Osteoblast (primary cell): Measurements from ENCODE around the gene PES1. TPM values are rescaled to one million over a fixed set of nuclear protein-coding genes. Genes with fewer than 3 reads are reported as not detected.
"Not testable (repeated sequence)": the region's sequence is repeated elsewhere in the genome, so short reads cannot be mapped to it uniquely, and the experiment has no call there.

Experiments used
- DNase-seq: peaks from one replicate; pipeline ENCODE4 v3.0.0; 2011; ENCODE audit warnings: low spot score, mixed read lengths; ENCODE audit not compliant: insufficient read length; ENCODE audit errors: missing footprints
- H2AFZ ChIP-seq: 2 replicates; pipeline ENCODE4 v1.6.0; 2011; ENCODE audit warnings: mild to moderate bottlenecking, low read length
- H3K27ac ChIP-seq: 2 replicates; pipeline ENCODE4 v1.5.1; 2011; ENCODE audit warnings: mild to moderate bottlenecking, low read depth, low read length, moderate library complexity
- H3K27me3 ChIP-seq: 2 replicates; pipeline ENCODE4 v1.6.0; 2012; ENCODE audit warnings: mild to moderate bottlenecking, control low read depth, inconsistent platforms, low read length, moderate library complexity; ENCODE audit not compliant: insufficient read depth
- H3K36me3 ChIP-seq: 2 replicates; pipeline ENCODE4 v1.5.1; 2011; ENCODE audit warnings: mild to moderate bottlenecking, low read length, control low read depth, moderate library complexity; ENCODE audit not compliant: insufficient read depth
- H3K4me1 ChIP-seq: 2 replicates; pipeline ENCODE4 v1.5.1; 2011; ENCODE audit warnings: mild to moderate bottlenecking, low read length, control low read depth, moderate library complexity; ENCODE audit not compliant: insufficient read depth
- H3K4me2 ChIP-seq: 2 replicates; pipeline ENCODE4 v1.6.0; 2011; ENCODE audit warnings: mild to moderate bottlenecking, low read length; ENCODE audit not compliant: insufficient read depth
- H3K4me3 ChIP-seq: fragments of 200-600 bp; sonication (generic); 3 replicates; pipeline ENCODE4 v1.5.1; 2012; ENCODE audit warnings: mild to moderate bottlenecking, low read length, inconsistent platforms; ENCODE audit not compliant: insufficient read depth
- H3K79me2 ChIP-seq: 2 replicates; pipeline ENCODE4 v1.6.0; 2012; ENCODE audit warnings: mild to moderate bottlenecking, low read length, control low read depth, inconsistent platforms; ENCODE audit not compliant: insufficient read depth
- H3K9me3 ChIP-seq: 2 replicates; pipeline ENCODE4 v1.5.1; 2011; ENCODE audit warnings: low read depth, low read length, control low read depth
- H4K20me1 ChIP-seq: 2 replicates; pipeline ENCODE4 v1.6.0; 2012; ENCODE audit warnings: mild to moderate bottlenecking, low read length, control low read depth; ENCODE audit not compliant: insufficient read depth
- CTCF ChIP-seq: IDR thresholded peaks from 2 replicates; pipeline ENCODE4 v1.5.1; 2011; ENCODE audit warnings: mild to moderate bottlenecking, low read depth, low read length, moderate library complexity; ENCODE audit errors: extremely low read depth
- total RNA-seq: library from RNA; depleted of rRNA; stranded (reverse); fragments of >200 nt; gene quantifications from 2 replicates; pipeline ENCODE4 v1.2.3, GENCODE V29; 2012

The PES1 gene
- total RNA-seq, 1 donor = 64.8 TPM

GRCh38 chr22:30568137-30568805, 23.4 kb downstream of the PES1 start:
- peak; percentile 14 for DNase-seq
- no peaks in the 10 kb centered on the region for H3K4me1 ChIP-seq
- no peaks in the 10 kb centered on the region for H3K9me3 ChIP-seq
- H4K20me1 ChIP-seq = peaks cover 2% of the 10 kb centered on the region
- H3K27me3 ChIP-seq = peaks cover 23% of the 10 kb centered on the region
- TF ChIP-seq CTCF = no peak
- H3K79me2 ChIP-seq = no peaks in the 10 kb centered on the region
- no peak overlapping the region for H3K4me2 ChIP-seq
- H2AFZ ChIP-seq = no peak overlapping the region
- H3K36me3 ChIP-seq = no peaks in the 10 kb centered on the region
- H3K4me3 ChIP-seq = no peak overlapping the region
- no peak overlapping the region for H3K27ac ChIP-seq

- H3K27ac ChIP-seq, H2AFZ ChIP-seq, H3K4me2 ChIP-seq, H3K36me3 ChIP-seq, DNase-seq, H3K4me1 ChIP-seq, H4K20me1 ChIP-seq, H3K9me3 ChIP-seq, H3K79me2 ChIP-seq, H3K4me3 ChIP-seq: not testable (repeated sequence)
- H3K27me3 ChIP-seq = peaks cover 20% of the 10 kb centered on the region
Measured at GRCh38 chr22:30567277-30567676, 24.4 kb downstream of the PES1 start.

- Histone ChIP-seq H3K4me3 (no peak overlapping the region), H3K4me1 (no peaks in the 10 kb centered on the region), H4K20me1 (no peaks in the 10 kb centered on the region), H3K27ac (no peak overlapping the region), H3K27me3 (peaks cover 19% of the 10 kb centered on the region), H2AFZ (no peak overlapping the region), H3K9me3 (no peaks in the 10 kb centered on the region), H3K36me3 (no peaks in the 10 kb centered on the region), H3K79me2 (no peaks in the 10 kb centered on the region), H3K4me2 (no peak overlapping the region)
- TF ChIP-seq CTCF = no peak
- DNase-seq = peak; percentile 72
Measured at GRCh38 chr22:30566125-30566524, 25.6 kb downstream of the PES1 start.

GRCh38 chr22:30565341-30565740, 26.4 kb downstream of the PES1 start:
- H4K20me1 ChIP-seq = no peaks in the 10 kb centered on the region
- no peaks in the 10 kb centered on the region for H3K4me1 ChIP-seq
- H3K4me3 ChIP-seq = no peak overlapping the region
- H3K27ac ChIP-seq = no peak overlapping the region
- no peak for TF ChIP-seq CTCF
- H3K36me3 ChIP-seq = no peaks in the 10 kb centered on the region
- H2AFZ ChIP-seq = no peak overlapping the region
- H3K4me2 ChIP-seq = no peak overlapping the region
- H3K27me3 ChIP-seq = peaks cover 16% of the 10 kb centered on the region
- no peaks in the 10 kb centered on the region for H3K9me3 ChIP-seq
- peak; percentile 60 for DNase-seq
- no peaks in the 10 kb centered on the region for H3K79me2 ChIP-seq
